GM12892 (cell line): ENCODE results near the gene TMEM125.

ENCODE experiments used
- POLR2A ChIP-seq: IDR thresholded peaks from 2 replicates; pipeline ENCODE4 v1.6.1; 2011; ENCODE audit warnings: low read depth, low read length, control low read depth
- POLR2AphosphoS5 ChIP-seq: IDR thresholded peaks from 2 replicates; pipeline ENCODE4 v1.6.1; 2011; ENCODE audit warnings: low read depth, low read length, control low read depth
- TAF1 ChIP-seq: IDR thresholded peaks from 2 replicates; pipeline ENCODE4 v1.6.1; 2011; ENCODE audit warnings: low read depth, mild to moderate bottlenecking, control low read depth, low read length, borderline replicate concordance

DNA sequence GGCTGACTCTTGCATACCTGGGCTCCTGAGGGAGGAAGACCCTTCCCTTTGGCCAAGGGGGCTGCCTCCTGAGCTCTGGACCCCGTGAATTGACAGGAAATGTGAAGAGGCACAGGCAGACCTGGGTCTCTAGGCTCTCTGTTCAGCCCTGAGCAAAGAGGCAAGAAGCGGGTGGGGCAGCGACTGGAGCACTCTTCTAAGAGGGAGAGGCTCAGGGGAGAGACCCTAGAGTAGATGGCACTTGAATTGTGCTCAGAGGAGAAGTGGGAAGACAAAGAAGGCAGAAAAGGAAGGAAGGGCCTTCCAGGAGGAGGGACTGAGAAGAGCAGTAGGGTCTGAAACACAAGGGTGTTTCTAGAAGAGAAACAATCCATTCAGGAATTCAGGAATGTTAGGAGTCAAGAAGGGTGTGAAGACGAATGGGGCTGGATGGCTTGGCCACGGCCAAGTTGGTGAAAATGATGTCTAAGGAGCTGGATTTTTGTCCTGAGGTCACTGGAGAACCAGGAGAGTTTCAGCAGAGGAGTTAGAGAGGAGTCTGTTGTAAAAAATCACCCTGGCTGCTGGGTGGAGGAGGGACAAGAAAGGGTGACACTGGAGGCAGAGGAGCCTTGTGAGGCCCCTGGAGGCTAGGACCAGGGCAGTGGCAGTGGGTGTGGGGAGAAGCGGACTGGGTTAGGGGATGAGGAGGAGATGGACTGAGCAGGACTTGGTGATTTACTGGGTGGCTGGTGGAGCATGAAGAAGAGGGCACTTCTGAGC, 36.3 kb downstream of the TMEM125 start:
- TF ChIP-seq POLR2AphosphoS5 (no peak), POLR2A (no peak), TAF1 (no peak)
